Activated CD4-positive, alpha-beta T cell treated with anti-CD3 and anti-CD28 coated beads, Interleukin-2, amount 50 U/mL, for 48 hours (primary cell): ENCODE results near the gene MRPS7.
"Not testable (repeated sequence)": the region's sequence is repeated elsewhere in the genome, so short reads cannot be mapped to it uniquely, and the experiment has no call there.

Experiments used
- DNase-seq, 2 experiments: peaks; one replicate each; pipeline ENCODE4 v3.0.0-alpha.2; 2020

Gene MRPS7

GRCh38 chr17:75271955-75272847 lies 10.5 kb downstream of the MRPS7 start:
- DNase-seq, result peak; percentile 26 to 36

GRCh38 chr17:75272848-75273184 lies 11.1 kb downstream of the MRPS7 start:
- no peak for DNase-seq

- DNase-seq, result no peak
These were observed 12.5 kb downstream of the MRPS7 start for GRCh38 chr17:75273977-75274708.

GRCh38 chr17:75277664-75278071 lies 16.0 kb downstream of the MRPS7 start:
- DNase-seq, result no peak

- not testable (repeated sequence) for DNase-seq
These were observed 18.5 kb downstream of the MRPS7 start for GRCh38 chr17:75280189-75280588.

GRCh38 chr17:75285123-75285522 lies 23.4 kb downstream of the MRPS7 start:
- no peak for DNase-seq

- DNase-seq, result no peak
These were observed 25.5 kb downstream of the MRPS7 start for GRCh38 chr17:75287221-75287620.

GRCh38 chr17:75288359-75288758 lies 26.7 kb downstream of the MRPS7 start:
- DNase-seq, result no peak

GRCh38 chr17:75288770-75289114 lies 27.1 kb downstream of the MRPS7 start:
- peak; percentile 51 to 66 for DNase-seq

- DNase-seq, result peak; percentile 95 to 97
These were observed 27.6 kb downstream of the MRPS7 start, which contains the start of gene SLC25A19 for GRCh38 chr17:75289115-75289831. Gene SLC25A19 (minus strand): TSS chr17:75289433. CDS start chr17:75286764, 2,669 bp downstream.

- peak; percentile 66 to 76 for DNase-seq
These were observed 28.2 kb downstream of the MRPS7 start for GRCh38 chr17:75289832-75290337.

GRCh38 chr17:75292810-75293448 lies 31.2 kb downstream of the MRPS7 start:
- not testable (repeated sequence) for DNase-seq

- DNase-seq, result peak in 1 of 2 experiments; percentile 43
These were observed 33.8 kb downstream of the MRPS7 start for GRCh38 chr17:75295201-75296158.

- no peak for DNase-seq
These were observed 38.6 kb downstream of the MRPS7 start for GRCh38 chr17:75300280-75300679.

- no peak for DNase-seq
These were observed 39.4 kb downstream of the MRPS7 start for GRCh38 chr17:75301049-75301448.

- DNase-seq, result no peak
These were observed 40.0 kb downstream of the MRPS7 start for GRCh38 chr17:75301502-75302206.

GRCh38 chr17:75307957-75308731 lies 46.5 kb downstream of the MRPS7 start:
- no peak for DNase-seq

GRCh38 chr17:75308732-75309629 lies 47.3 kb downstream of the MRPS7 start:
- DNase-seq, result no peak
